Effector memory CD4-positive, alpha-beta T cell (primary cell): ENCODE data around the gene TGFA.

Experiments
- DNase-seq, 3 donors: peaks; one replicate each; pipeline ENCODE4 v3.0.0-alpha.2; 2020
- H3K27ac ChIP-seq: 2 replicates; pipeline ENCODE4 v1.7.0; 2013; ENCODE audit warnings: mild to moderate bottlenecking, low read length, moderate library complexity; ENCODE audit not compliant: insufficient read depth, poor library complexity, severe bottlenecking
- H3K27me3 ChIP-seq: replicated peaks from 2 replicates; pipeline ENCODE4 v1.7.0; 2013; ENCODE audit warnings: mild to moderate bottlenecking, low read length; ENCODE audit not compliant: insufficient read depth, control insufficient read depth, poor library complexity, severe bottlenecking
- H3K36me3 ChIP-seq: 2 replicates; pipeline ENCODE4 v1.7.0; 2013; ENCODE audit warnings: mild to moderate bottlenecking, low read length, moderate library complexity; ENCODE audit not compliant: control insufficient read depth, insufficient read depth
- H3K4me1 ChIP-seq: 2 replicates; pipeline ENCODE4 v1.7.0; 2013; ENCODE audit warnings: low read length, mild to moderate bottlenecking; ENCODE audit not compliant: control insufficient read depth, insufficient read depth, poor library complexity, severe bottlenecking
- H3K4me3 ChIP-seq: 2 replicates; pipeline ENCODE4 v1.7.0; 2013; ENCODE audit warnings: low read length, low read depth, mild to moderate bottlenecking; ENCODE audit not compliant: insufficient read depth, poor library complexity, severe bottlenecking
- H3K9me3 ChIP-seq: 2 replicates; pipeline ENCODE4 v1.7.0; 2013; ENCODE audit warnings: mild to moderate bottlenecking, low read length, moderate library complexity; ENCODE audit not compliant: control insufficient read depth

TGFA gene

DNA sequence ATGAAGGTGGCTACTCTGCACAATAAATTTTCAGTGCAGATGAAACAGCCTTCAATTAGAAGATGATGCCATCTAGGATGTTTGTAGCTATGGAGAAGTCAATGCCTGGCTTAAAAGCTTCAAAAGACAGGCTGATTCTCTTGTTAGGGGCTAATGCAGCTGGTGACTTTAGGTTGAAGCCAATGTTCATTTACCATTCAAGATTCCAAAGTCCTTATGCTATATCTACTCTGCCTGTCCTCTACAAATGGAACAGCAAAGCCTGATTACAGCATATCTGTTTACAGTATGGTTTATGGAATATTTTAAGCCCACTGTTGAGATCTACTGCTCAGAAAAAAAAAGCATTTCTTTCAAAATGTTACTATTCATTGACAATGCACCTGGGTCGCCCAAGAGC, 15.8 kb downstream of the TGFA start:
- DNase-seq: no peak
- H3K4me3 ChIP-seq: no peak overlapping the region
- H3K27me3 ChIP-seq: no peaks in the 10 kb centered on the region
- H3K4me1 ChIP-seq: no peaks in the 10 kb centered on the region
- no peaks in the 10 kb centered on the region for H3K9me3 ChIP-seq
- H3K36me3 ChIP-seq: no peaks in the 10 kb centered on the region
- H3K27ac ChIP-seq: no peak overlapping the region

DNA sequence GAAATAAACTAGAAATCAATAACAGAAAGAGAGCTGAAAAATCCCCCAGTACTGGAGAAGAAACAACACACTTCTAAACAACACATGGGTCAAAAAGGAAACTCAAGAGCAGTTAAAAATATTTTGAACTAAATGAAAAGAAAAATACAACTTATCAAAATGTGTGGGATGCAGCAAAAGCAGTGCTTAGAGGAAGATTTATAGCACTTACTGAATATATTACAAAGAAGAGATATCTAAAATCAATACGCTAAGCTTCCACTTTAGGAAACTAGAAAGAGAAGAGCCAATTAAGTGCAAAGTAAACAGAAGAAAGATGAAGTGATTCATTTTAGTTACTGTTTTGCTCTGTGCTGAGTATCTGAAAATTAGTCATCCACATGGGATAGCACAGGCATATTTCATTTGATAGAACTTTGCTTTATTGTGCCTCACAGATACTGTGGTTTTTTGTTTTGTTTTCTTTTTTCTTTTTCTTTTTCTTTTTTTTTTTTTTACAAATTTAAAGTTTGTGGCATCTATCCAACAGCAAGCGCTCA, 17.0 kb downstream of the TGFA start:
- H3K27ac ChIP-seq: no peak overlapping the region
- no peaks in the 10 kb centered on the region for H3K36me3 ChIP-seq
- DNase-seq: no peak
- H3K4me1 ChIP-seq: no peaks in the 10 kb centered on the region
- no peak overlapping the region for H3K4me3 ChIP-seq
- H3K9me3 ChIP-seq: no peaks in the 10 kb centered on the region
- no peaks in the 10 kb centered on the region for H3K27me3 ChIP-seq

DNA sequence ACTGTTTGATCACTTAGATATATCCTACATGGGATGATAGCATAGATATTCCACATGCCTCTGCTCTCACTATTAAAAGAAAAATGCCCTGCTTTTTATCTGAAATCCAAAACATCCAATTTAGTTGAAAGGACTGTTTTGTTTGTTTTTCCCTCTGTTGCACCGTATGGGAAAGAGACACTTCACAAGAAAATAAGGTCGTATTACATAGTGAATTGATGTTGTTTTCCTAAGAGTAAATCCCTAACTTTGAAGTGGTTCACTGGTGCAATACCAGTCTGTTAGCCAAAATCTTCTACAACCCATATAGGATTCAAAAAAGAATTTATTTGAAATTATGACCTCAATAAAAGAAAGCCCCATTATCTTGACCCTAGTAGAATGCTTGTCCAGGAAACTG, 18.1 kb downstream of the TGFA start:
- Histone ChIP-seq H3K4me1 (no peaks in the 10 kb centered on the region), H3K27me3 (no peaks in the 10 kb centered on the region), H3K27ac (no peak overlapping the region), H3K36me3 (no peaks in the 10 kb centered on the region), H3K9me3 (no peaks in the 10 kb centered on the region), H3K4me3 (no peak overlapping the region)
- DNase-seq: no peak

DNA sequence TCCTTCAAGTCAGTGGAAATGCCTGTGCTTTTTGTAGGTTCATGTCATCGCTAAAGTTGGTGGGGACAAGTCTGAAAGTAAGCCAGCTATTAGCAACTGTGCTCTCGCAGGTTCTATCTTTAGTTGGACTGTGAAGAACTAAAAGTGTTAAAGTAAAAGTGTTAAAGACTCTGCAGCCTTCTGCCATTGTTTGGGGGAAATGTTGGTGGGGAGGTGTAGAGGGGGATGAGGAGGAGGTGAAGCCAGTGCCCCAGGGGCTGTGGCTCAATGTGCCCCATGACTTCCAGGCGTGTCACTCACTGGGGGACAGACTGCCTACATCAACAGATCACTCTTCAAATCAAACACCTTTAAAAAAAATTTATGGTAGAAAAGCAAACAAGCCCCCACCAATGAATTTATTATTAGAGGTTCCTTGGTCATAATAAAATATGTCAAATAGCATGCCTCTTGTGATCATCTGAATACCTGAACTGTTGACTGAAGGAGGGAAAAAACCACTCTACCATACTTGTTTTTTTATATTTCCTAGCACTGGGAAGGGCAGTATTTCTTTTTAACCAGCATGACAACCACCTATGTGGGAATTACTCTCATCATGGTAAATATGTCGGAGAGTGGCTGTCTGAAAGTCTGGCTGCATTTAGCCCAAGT, 19.3 kb downstream of the TGFA start:
- no peak overlapping the region for H3K27ac ChIP-seq
- no peaks in the 10 kb centered on the region for H3K4me1 ChIP-seq
- no peaks in the 10 kb centered on the region for H3K27me3 ChIP-seq
- no peak for DNase-seq
- no peaks in the 10 kb centered on the region for H3K9me3 ChIP-seq
- H3K36me3 ChIP-seq: no peaks in the 10 kb centered on the region
- H3K4me3 ChIP-seq: no peak overlapping the region

DNA sequence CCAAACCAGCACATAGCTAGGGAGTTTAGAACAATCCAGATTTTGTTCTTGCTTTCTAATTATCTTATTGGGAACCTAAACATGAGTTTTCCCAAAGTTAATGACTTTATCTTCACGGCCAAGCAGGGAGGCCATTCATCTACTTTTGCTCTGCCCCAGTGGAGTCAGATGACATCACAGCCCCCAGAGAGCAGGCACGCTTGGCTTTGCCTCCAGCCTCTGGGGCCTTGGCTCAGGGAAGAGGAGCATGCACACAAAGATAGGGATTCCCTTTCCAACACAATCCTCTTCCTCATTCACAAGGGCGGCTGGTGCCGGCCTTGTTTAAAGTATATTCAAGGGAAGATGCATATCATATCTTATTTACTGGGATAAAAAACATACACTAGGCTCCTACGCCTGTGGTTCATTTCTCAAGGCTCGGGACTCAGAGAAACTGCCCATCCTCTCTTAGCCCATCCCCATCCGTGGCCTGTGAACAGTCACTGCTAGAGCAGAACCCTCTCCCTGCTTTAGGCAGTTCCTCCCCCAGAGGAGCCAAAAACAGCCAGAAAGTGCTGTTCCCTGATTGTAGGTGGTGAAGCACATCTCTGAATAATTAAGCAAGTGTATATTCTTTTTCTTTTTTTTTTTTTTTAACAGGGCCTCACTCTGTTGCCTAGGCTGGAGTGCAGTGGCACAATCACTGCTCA, 21.2 kb downstream of the TGFA start:
- no peaks in the 10 kb centered on the region for H3K27me3 ChIP-seq
- no peak for DNase-seq
- no peaks in the 10 kb centered on the region for H3K4me1 ChIP-seq
- H3K4me3 ChIP-seq: no peak overlapping the region
- no peaks in the 10 kb centered on the region for H3K9me3 ChIP-seq
- no peaks in the 10 kb centered on the region for H3K36me3 ChIP-seq
- H3K27ac ChIP-seq: no peak overlapping the region

DNA sequence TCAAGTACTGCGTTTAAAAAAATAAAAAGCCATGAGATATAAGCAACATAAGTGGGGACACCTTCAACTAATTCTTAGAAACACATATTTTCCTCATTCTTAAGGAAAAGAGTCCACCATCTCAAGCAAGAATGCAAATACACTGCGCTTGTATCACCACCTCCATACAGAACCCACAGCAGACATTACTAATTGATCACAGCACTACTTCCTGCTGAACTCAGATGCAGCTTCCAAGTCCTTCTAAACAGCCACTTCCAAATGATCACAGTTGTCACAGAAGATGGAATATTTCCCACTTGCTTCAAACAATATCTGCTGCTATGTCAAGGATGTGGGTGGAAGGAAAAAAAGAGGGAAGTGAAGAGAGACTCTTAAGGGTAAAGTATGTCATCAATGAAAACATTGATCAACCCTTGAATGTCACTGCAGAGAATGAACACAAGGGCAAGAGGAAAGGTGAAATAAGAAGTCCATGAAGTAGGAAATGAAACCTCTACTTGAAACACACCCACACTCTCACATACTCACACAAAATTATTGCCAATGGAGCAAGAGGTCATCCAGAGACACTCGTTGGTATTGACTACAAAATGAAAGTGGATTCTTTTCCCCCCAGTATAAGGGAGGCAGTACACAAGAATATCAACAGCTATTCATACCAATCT, 22.1 kb downstream of the TGFA start:
- H3K4me3 ChIP-seq: no peak overlapping the region
- H3K36me3 ChIP-seq: no peaks in the 10 kb centered on the region
- no peak overlapping the region for H3K27ac ChIP-seq

DNA sequence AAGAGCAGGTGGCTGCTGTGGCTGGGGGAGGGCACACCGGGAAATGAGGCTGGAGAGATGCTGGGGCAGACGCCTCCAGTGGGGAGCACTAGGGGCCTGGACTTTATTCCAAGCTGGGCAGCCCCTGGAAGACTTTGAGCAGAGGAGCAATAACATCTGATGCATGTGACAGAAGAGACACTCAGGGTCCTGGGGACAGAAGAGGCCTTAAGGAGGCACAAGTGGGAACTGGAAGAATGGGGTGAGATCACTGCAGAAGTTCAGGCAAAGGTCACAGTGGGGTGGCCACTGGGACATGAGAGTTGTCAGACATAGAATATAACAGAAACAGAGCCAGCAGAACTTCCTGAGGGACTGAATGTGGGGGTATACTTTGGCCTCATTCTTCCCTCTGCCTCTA, 24.0 kb downstream of the TGFA start:
- Histone ChIP-seq H3K4me3 (no peak overlapping the region), H3K4me1 (peaks cover 3% of the 10 kb centered on the region), H3K36me3 (no peaks in the 10 kb centered on the region), H3K9me3 (no peaks in the 10 kb centered on the region), H3K27me3 (no peaks in the 10 kb centered on the region), H3K27ac (no peak overlapping the region)
- no peak for DNase-seq

More for the DNA sequence above, 22.1 kb downstream of the TGFA start:
- H3K9me3 ChIP-seq: no peaks in the 10 kb centered on the region
- no peak for DNase-seq
- H3K27me3 ChIP-seq: no peaks in the 10 kb centered on the region
- H3K4me1 ChIP-seq: no peaks in the 10 kb centered on the region

DNA sequence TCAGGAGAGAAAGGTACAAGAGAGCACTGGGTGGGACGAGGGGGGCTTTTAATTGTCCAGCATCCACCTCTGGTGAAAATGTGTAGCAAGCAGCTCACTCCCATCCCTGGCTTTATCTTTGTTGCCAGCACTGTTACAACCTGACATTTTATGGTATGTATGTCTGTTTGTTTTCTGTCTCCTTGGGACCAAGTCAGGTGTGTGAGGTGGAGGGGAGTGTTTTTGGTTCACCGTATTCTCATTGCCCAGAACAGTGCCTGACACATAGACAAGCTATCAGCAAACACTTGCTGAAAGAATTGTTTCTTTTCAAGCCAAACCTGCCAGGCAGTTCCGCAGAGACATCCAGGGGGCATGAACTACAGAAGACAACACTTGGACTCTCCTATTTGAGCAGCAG, 24.7 kb downstream of the TGFA start:
- H3K27ac ChIP-seq: no peak overlapping the region
- DNase-seq: no peak
- H3K4me1 ChIP-seq: peaks cover 9% of the 10 kb centered on the region
- H3K4me3 ChIP-seq: no peak overlapping the region
- H3K27me3 ChIP-seq: no peaks in the 10 kb centered on the region
- no peaks in the 10 kb centered on the region for H3K36me3 ChIP-seq
- H3K9me3 ChIP-seq: no peaks in the 10 kb centered on the region

DNA sequence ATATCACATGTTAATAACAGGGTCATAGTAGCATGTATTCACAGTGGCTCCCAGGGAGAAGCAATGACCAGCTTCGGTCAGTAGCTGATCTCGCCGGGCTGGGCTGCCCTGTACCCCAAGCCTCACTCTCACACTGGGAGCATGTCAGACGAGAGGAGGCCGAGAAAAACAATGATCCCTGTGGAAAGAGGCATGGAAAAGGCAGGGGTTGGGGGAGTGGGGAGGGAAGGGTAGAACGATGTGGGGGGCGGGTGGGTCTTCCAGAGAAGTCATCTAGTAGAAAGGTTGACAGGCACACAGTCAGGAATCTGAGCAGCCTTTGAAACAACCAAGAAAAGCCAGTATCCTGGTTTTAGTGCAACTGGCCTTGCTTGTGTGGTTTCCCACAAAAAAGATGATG, 25.4 kb downstream of the TGFA start:
- Histone ChIP-seq H3K27me3 (no peaks in the 10 kb centered on the region), H3K4me3 (no peak overlapping the region), H3K27ac (no peak overlapping the region), H3K9me3 (no peaks in the 10 kb centered on the region), H3K36me3 (no peaks in the 10 kb centered on the region), H3K4me1 (peaks cover 14% of the 10 kb centered on the region)
- DNase-seq: no peak
